OCI-LY1 (cell line): ENCODE results near the gene KCNT2.

Source experiments
- EZH2 ChIP-seq: fragments of 200-600 bp; sonication (generic), shearing (Covaris generic); IDR thresholded peaks from 2 replicates; pipeline ENCODE4 v1.8.0; 2017; ENCODE audit warnings: borderline replicate concordance, mixed run types, mild to moderate bottlenecking, antibody characterized with exemption, low read length, moderate library complexity, mixed read lengths
- TF ChIP-seq, protein P1 (sequence below): fragments of 200-600 bp; sonication (generic), shearing (Covaris generic); IDR thresholded peaks from 2 replicates; pipeline ENCODE4 v1.5.1; 2017; ENCODE audit warnings: mild to moderate bottlenecking, antibody characterized with exemption, low read length, moderate library complexity, mixed read lengths

DNA sequence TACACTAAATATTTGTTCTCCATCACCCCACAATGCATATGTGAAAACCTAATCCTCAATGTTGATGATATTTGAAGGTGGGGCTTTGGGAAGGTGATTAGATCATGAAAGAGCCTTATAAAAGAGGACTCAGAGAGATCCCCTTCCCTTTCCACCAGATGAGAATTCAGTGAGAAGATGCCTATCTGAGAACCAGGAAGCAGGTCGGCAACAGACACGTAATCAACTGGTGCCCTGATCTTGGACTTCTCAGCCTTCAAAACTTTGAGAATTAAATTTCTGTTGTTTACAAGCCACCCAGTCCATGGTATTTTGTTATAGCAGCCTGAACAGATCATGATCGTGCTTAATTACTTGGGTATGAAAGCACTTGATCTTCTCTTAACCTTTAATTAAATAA is 329.4 kb downstream of the KCNT2 start:
- TF ChIP-seq, protein P1, sequence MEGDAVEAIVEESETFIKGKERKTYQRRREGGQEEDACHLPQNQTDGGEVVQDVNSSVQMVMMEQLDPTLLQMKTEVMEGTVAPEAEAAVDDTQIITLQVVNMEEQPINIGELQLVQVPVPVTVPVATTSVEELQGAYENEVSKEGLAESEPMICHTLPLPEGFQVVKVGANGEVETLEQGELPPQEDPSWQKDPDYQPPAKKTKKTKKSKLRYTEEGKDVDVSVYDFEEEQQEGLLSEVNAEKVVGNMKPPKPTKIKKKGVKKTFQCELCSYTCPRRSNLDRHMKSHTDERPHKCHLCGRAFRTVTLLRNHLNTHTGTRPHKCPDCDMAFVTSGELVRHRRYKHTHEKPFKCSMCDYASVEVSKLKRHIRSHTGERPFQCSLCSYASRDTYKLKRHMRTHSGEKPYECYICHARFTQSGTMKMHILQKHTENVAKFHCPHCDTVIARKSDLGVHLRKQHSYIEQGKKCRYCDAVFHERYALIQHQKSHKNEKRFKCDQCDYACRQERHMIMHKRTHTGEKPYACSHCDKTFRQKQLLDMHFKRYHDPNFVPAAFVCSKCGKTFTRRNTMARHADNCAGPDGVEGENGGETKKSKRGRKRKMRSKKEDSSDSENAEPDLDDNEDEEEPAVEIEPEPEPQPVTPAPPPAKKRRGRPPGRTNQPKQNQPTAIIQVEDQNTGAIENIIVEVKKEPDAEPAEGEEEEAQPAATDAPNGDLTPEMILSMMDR, result no peak
- TF ChIP-seq EZH2, result no peak
